HEK293 (cell line): ENCODE results near the gene LUZP2.

Experiments used
- CTCF ChIA-PET: fragments of 350-600 bp; formaldehyde crosslinking; extraction: SDS; loops from one replicate; lab custom pipeline; 2021; ENCODE audit warnings: antibody characterized with exemption; lab: Yijun Ruan, JAX
- POLR2A ChIA-PET: fragments of 300-600 bp; formaldehyde crosslinking; extraction: SDS; loops from one replicate; lab custom pipeline; 2020; ENCODE audit warnings: antibody characterized with exemption, inconsistent platforms; lab: Yijun Ruan, JAX
- H3K27ac ChIP-seq: fragments of 200-500 bp; sonication (Bioruptor generic); 2 replicates; pipeline ENCODE4 v1.5.1; 2014; ENCODE audit warnings: low read depth, low read length, control low read depth, inconsistent platforms; ENCODE audit errors: extremely low read depth
- H3K36me3 ChIP-seq, 2 experiments: fragments of 200-500 bp in 1 of 2; sonication (Bioruptor generic) in 1 of 2; 1 replicate in 1 of 2; 2 replicates in 1 of 2; pipeline ENCODE4 v1.5.1; 2014 to 2017; ENCODE audit warnings: inconsistent platforms in 2 of 2, low read length in 2 of 2; ENCODE audit not compliant: control insufficient read depth in 2 of 2, insufficient read depth in 1 of 2
- H3K4me1 ChIP-seq: fragments of 200-500 bp; sonication (Bioruptor generic); 2 replicates; pipeline ENCODE4 v1.5.1; 2014; ENCODE audit warnings: mild to moderate bottlenecking, low read length, inconsistent platforms; ENCODE audit not compliant: control insufficient read depth, insufficient read depth
- H3K4me3 ChIP-seq: 2 replicates; pipeline ENCODE4 v1.5.1; 2011; ENCODE audit warnings: low read depth, mild to moderate bottlenecking, control low read depth, low read length, moderate library complexity
- H3K9me3 ChIP-seq: fragments of 200-500 bp; sonication (Bioruptor generic); 2 replicates; pipeline ENCODE4 v1.5.1; 2014; ENCODE audit warnings: low read depth, low read length, inconsistent platforms; ENCODE audit not compliant: control insufficient read depth, insufficient read depth
- GFI1B ChIP-seq: fragments of 450-650 bp; formaldehyde crosslinking; IDR thresholded peaks from 2 replicates; pipeline ENCODE4 v1.5.1; 2016; ENCODE audit warnings: missing biosample characterization, missing genetic modification characterization
- KLF16 ChIP-seq: fragments of 450-650 bp; formaldehyde crosslinking; IDR thresholded peaks from 2 replicates; pipeline ENCODE4 v1.5.1; 2017; ENCODE audit warnings: missing biosample characterization, missing genetic modification characterization
- MEIS1 ChIP-seq: sonication (generic); formaldehyde crosslinking; IDR thresholded peaks from 2 replicates; pipeline ENCODE4 v1.8.1; 2022; ENCODE audit warnings: missing genetic modification reagents, mild to moderate bottlenecking, borderline replicate concordance
- SETDB1 ChIP-seq: IDR thresholded peaks from one replicate; pipeline ENCODE4 v1.6.1; 2017; ENCODE audit warnings: mild to moderate bottlenecking, low read length, moderate library complexity, mixed read lengths; ENCODE audit not compliant: insufficient read length
- TCF7L2 ChIP-seq: IDR thresholded peaks from 2 replicates; pipeline ENCODE4 v1.6.1; 2011; ENCODE audit warnings: low read depth, mild to moderate bottlenecking, inconsistent platforms, low read length, moderate library complexity, borderline replicate concordance
- TSHZ1 ChIP-seq: fragments of 450-650 bp; formaldehyde crosslinking; IDR thresholded peaks from 2 replicates; pipeline ENCODE4 v1.5.1; 2016; ENCODE audit warnings: missing biosample characterization, missing genetic modification characterization, borderline replicate concordance
- ZBTB10 ChIP-seq: fragments of 450-650 bp; formaldehyde crosslinking; IDR thresholded peaks from 2 replicates; pipeline ENCODE4 v1.5.1; 2016; ENCODE audit warnings: missing biosample characterization, missing genetic modification characterization
- ZNF184 ChIP-seq: fragments of 450-650 bp; IDR thresholded peaks from 2 replicates; pipeline ENCODE4 v1.5.1; 2018; ENCODE audit warnings: missing biosample characterization, mild to moderate bottlenecking, missing genetic modification characterization
- ZNF302 ChIP-seq: fragments of 450-650 bp; formaldehyde crosslinking; IDR thresholded peaks from 2 replicates; pipeline ENCODE4 v1.5.1; 2016; ENCODE audit warnings: missing biosample characterization, missing genetic modification characterization, low read depth
- ZNF394 ChIP-seq: fragments of 450-650 bp; formaldehyde crosslinking; IDR thresholded peaks from 2 replicates; pipeline ENCODE4 v1.5.1; 2016; ENCODE audit warnings: missing biosample characterization, missing genetic modification characterization, mild to moderate bottlenecking, moderate library complexity, borderline replicate concordance
- ZNF426 ChIP-seq: fragments of 450-650 bp; formaldehyde crosslinking; IDR thresholded peaks from 2 replicates; pipeline ENCODE4 v1.5.1; 2017; ENCODE audit warnings: missing biosample characterization, missing genetic modification characterization, mild to moderate bottlenecking, inconsistent platforms, moderate library complexity
- ZNF433 ChIP-seq: fragments of 450-650 bp; formaldehyde crosslinking; IDR thresholded peaks from 2 replicates; pipeline ENCODE4 v1.5.1; 2016; ENCODE audit warnings: missing biosample characterization, missing genetic modification characterization, low read depth
- ZNF501 ChIP-seq: fragments of 450-650 bp; formaldehyde crosslinking; IDR thresholded peaks from 2 replicates; pipeline ENCODE4 v1.5.1; 2016; ENCODE audit warnings: missing biosample characterization, missing genetic modification characterization
- ZNF510 ChIP-seq: fragments of 450-650 bp; formaldehyde crosslinking; IDR thresholded peaks from 2 replicates; pipeline ENCODE4 v1.5.1; 2018; ENCODE audit warnings: mild to moderate bottlenecking, missing genetic modification characterization, missing biosample characterization; ENCODE audit not compliant: insufficient replicate concordance
- ZNF548 ChIP-seq: fragments of 450-650 bp; formaldehyde crosslinking; IDR thresholded peaks from 2 replicates; pipeline ENCODE4 v1.5.1; 2016; ENCODE audit warnings: missing biosample characterization, missing genetic modification characterization
- ZNF555 ChIP-seq: fragments of 450-650 bp; formaldehyde crosslinking; conservative IDR thresholded peaks from 2 replicates; pipeline ENCODE4 v1.5.1; 2017; ENCODE audit warnings: missing biosample characterization, mild to moderate bottlenecking, missing genetic modification characterization, inconsistent platforms
- ZNF585B ChIP-seq: fragments of 450-650 bp; formaldehyde crosslinking; IDR thresholded peaks from 2 replicates; pipeline ENCODE4 v1.5.1; 2016; ENCODE audit warnings: missing biosample characterization, missing genetic modification characterization
- ZNF792 ChIP-seq: fragments of 450-650 bp; formaldehyde crosslinking; IDR thresholded peaks from 2 replicates; pipeline ENCODE4 v1.5.1; 2016; ENCODE audit warnings: missing biosample characterization, missing genetic modification characterization

The LUZP2 gene

GRCh38 chr11:25039165-25039564 is 542.3 kb downstream of the LUZP2 start:
- Histone ChIP-seq H3K4me1 (no peaks in the 10 kb centered on the region), H3K9me3 (no peaks in the 10 kb centered on the region), H3K27ac (no peak overlapping the region), H3K36me3 (no peaks in the 10 kb centered on the region), H3K4me3 (no peak overlapping the region)
- POLR2A ChIA-PET: no interaction called here
- TF ChIP-seq ZNF585B (tag by site-specific recombination) (no peak), KLF16 (tag by site-specific recombination) (no peak), ZNF302 (tag by site-specific recombination) (no peak), ZNF501 (no peak), ZNF433 (tag by site-specific recombination) (no peak), TCF7L2 (no peak), ZNF792 (tag by site-specific recombination) (no peak), TSHZ1 (tag by site-specific recombination) (no peak), ZNF510 (tag by site-specific recombination) (no peak), ZNF184 (tag by site-specific recombination) (no peak), ZNF548 (no peak), SETDB1 (no peak), ZNF394 (tag by site-specific recombination) (no peak), ZBTB10 (tag by site-specific recombination) (no peak), GFI1B (tag by site-specific recombination) (no peak)
- CTCF ChIA-PET: interaction anchor here (0.6 kb wide), 1 partner anchor 126 kb away, joined by 3 read pairs; no protein-coding TSS in a partner anchor

- H3K27ac ChIP-seq: no peak overlapping the region
- TF ChIP-seq MEIS1 (CRISPR knock-in tag) (no peak), ZNF394 (tag by site-specific recombination) (peak; percentile 60; the same call in 1 of the 2 replicates), ZNF555 (tag by site-specific recombination) (peak; percentile 30; the same call in 1 of the 2 replicates), ZNF426 (tag by site-specific recombination) (peak; percentile 40)
- TF ChIP-seq, all 188 proteins: peak for 3
- Histone ChIP-seq H3K9me3 (no peaks in the 10 kb centered on the region), H3K36me3 (no peaks in the 10 kb centered on the region), H3K4me3 (no peak overlapping the region), H3K4me1 (no peaks in the 10 kb centered on the region)
- POLR2A ChIA-PET: no interaction called here
- CTCF ChIA-PET: no interaction called here
Observed at GRCh38 chr11:25048632-25049031, 551.8 kb downstream of the LUZP2 start.
